GM19099 (cell line): ENCODE measurements around the gene AURKB.

ENCODE experiments used
- POLR2A ChIP-seq: IDR thresholded peaks from 3 replicates; pipeline ENCODE4 v1.6.1; 2011; ENCODE audit warnings: low read depth; ENCODE audit not compliant: insufficient read length; ENCODE audit errors: extremely low read depth

The AURKB gene

GRCh38 chr17:8209907-8210760 is at the start of gene AURKB:
AURKB (minus strand) TSS chr17:8210575; CDS start chr17:8210224, 351 bp downstream.
- peak; percentile 91 for TF ChIP-seq POLR2A

DNA sequence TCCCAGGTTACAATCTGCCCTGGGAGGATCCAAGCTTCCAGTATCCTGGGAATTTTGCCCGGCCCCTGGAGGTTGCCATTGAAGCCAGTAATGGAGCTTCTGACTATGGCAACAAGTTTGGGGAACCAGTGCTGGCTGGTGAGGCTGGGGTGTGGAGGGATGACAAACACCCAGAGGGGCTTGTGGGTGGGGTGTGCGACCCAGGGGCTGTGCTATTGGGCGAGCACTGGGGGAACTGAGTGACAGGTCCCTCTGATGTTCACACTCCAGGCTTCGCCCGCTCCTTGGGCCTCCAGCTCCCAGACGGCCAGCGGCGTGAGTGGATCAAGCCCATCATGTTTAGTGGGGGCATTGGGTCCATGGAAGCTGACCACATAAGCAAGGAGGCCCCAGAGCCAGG is 47.4 kb upstream of the AURKB start:
- TF ChIP-seq POLR2A: no peak

DNA sequence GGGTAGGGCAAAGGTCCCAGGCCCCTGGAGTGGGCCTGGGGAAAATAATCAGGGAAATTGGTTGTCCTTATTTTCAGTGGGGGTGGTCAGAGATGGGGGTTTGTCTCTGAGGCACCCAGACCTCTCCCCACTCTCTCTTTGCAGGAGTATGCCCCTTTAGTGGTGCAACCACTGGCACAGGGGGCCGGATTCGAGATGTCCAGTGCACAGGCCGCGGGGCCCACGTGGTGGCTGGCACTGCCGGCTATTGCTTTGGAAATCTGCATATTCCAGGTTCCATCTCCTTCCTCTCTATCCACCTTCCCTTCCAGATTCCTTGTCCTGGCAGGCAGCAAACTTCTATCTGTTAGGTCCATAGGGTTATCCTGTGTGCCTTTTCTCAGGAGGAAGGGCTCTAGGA is 46.3 kb upstream of the AURKB start:
- TF ChIP-seq POLR2A: no peak

GRCh38 chr17:8256291-8256690 is 45.9 kb upstream of the AURKB start:
- TF ChIP-seq POLR2A: no peak

DNA sequence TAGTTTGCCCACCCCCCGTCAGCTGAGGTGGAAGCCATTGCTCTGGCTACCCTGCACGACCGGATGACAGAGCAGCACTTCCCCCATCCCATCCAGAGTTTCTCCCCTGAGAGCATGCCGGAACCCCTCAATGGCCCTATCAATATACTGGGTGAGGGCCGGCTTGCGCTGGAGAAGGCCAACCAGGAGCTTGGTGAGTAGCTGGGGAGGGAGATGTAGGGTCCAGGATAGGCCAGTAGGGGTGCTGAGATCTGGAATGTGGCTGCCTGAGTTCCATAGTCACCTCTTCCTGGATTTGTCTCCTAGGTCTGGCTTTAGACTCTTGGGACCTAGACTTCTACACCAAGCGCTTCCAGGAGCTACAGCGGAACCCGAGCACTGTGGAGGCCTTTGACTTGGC is 45.1 kb upstream of the AURKB start:
- no peak for TF ChIP-seq POLR2A

GRCh38 chr17:8254881-8255280 is 44.5 kb upstream of the AURKB start:
- no peak for TF ChIP-seq POLR2A

GRCh38 chr17:8253801-8254200 is 43.4 kb upstream of the AURKB start:
- no peak for TF ChIP-seq POLR2A

GRCh38 chr17:8249621-8250500 is 39.5 kb upstream of the AURKB start:
- no peak for TF ChIP-seq POLR2A

- peak; percentile 79 for TF ChIP-seq POLR2A
These were observed 38.6 kb upstream of the AURKB start, which contains the start of gene PFAS for GRCh38 chr17:8248751-8249607. PFAS (plus strand) TSS chr17:8249289; CDS start chr17:8253938, 4,649 bp downstream.

DNA sequence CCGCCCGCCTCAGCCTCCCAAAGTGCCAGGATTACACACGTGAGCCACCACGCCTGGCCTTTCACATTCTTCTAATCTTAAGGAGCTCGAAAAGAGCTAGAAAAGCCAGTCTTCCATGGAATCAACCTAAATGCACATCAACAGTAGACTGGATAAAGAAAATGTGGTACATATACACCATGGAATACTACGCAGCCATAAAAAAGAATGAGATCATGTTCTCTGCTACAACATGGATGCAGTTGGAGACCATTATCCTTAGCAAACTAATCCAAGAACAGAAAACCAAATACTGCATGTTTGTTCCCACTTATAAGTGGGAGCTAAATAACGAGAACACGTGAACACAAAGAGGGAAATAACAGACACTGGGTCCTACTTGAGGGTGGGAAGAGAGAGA is 34.4 kb upstream of the AURKB start:
- TF ChIP-seq POLR2A: no peak

DNA sequence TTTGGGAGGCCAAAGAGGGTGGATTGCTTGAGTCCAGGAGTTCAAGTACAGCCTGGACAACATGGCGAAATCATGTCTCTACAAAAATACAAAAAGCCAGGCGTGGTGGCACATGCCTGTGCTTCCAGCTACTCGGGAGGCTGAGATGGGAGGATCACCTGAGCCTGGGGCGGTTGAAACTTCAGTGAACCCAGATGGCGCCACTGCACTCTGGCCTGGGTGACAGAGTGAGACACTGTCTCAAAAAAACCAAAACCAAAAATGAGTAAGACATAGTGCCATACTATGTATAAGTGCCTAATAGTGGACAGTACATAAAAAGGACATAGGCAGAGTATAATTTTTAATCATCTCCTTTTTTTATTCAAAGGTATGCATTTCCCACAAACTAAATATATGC is 33.5 kb upstream of the AURKB start:
- no peak for TF ChIP-seq POLR2A

- no peak for TF ChIP-seq POLR2A
These were observed 27.5 kb upstream of the AURKB start for GRCh38 chr17:8237886-8238285.

GRCh38 chr17:8237175-8237574 is 26.8 kb upstream of the AURKB start:
- no peak for TF ChIP-seq POLR2A

DNA sequence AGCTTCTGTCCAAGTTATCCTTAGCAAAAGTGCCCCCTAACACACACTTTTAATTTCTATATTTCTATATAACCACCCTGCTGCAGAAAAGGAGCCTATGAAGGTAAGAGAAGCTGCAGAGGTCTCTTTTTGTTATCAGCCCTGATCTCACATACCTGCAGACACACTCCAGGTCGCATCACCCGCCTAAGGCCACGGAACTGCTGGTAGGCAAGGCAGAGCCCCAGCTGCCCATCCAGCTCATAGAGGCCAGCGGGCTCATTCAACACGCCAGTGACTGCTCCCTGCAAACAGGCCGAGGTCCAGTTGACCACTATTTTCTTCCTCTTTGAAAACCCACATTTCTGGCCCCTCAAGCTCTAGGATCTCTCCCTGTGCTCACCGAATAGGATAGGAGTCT is 25.3 kb upstream of the AURKB start:
- TF ChIP-seq POLR2A: no peak

DNA sequence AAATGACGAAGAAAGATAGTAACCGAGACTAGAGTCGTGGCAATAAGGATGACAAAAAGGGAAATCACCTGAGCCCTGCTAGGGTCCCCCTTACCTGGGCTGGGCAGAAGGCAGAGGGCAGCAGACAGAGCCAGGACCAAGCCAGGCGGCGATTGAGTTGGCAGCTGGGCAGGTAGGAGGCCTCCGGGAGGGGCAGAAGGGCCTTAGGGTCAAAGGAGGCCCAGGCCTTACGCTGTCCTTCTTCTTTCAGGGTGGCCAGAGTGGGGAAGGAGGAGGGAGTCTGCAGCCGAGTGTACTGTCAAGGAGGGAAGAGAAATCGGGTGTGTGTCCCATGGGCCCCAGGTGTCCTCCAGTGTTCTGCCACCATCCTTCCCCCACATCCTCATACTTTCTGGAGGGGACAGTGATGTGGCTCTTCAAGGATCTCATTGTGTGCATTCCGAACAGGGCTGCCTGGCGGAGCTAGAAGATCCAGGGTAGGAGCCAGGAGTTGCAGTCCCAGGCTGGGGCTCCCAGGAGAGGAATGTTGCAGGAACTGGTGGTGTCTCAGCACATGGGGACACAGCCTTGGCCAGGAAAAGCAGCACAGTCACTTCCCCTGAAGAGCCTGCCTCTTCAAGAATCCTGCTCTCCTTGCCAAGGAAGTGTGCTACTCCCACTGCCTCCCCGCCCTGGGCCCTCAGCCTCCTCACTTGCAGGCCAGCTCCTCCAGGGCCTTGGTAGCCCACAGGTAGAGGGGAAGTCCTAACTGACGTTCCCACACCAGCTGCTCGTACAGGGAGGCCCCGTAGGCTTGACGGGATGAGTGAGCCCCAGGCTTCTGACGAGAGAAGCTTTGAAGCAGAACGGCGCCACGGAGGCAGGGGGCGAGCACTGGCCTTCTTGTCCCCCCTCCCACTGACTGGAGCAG is 24.2 kb upstream of the AURKB start:
- TF ChIP-seq POLR2A: no peak

GRCh38 chr17:8231701-8232100 is 21.3 kb upstream of the AURKB start:
- TF ChIP-seq POLR2A: no peak
